K562 (cell line): ENCODE measurements around the gene DCAF8. TPM values are rescaled to one million over a fixed set of nuclear protein-coding genes. Genes with fewer than 3 reads are reported as not detected.

Experiments used
- ARID4B ChIP-seq: sonication (generic); formaldehyde crosslinking; IDR thresholded peaks from 2 replicates; pipeline ENCODE4 v1.8.0; 2022; ENCODE audit warnings: mild to moderate bottlenecking, missing genetic modification reagents
- DPF2 ChIP-seq: fragments of 450-650 bp; IDR thresholded peaks from 2 replicates; pipeline ENCODE4 v1.6.1; 2016
- ELF1 ChIP-seq: fragments of 200-800 bp; sonication (Bioruptor generic); IDR thresholded peaks from 2 replicates; pipeline ENCODE4 v1.6.1; 2016; ENCODE audit warnings: missing genetic modification characterization, missing compliant biosample characterization
- EP300 ChIP-seq: IDR thresholded peaks from 2 replicates; pipeline ENCODE4 v1.6.1; 2012; ENCODE audit warnings: low read length, improper control_type of control experiment
- FOXA1 ChIP-seq: fragments of 450-650 bp; IDR thresholded peaks from 2 replicates; pipeline ENCODE4 v1.6.1; 2016; ENCODE audit warnings: mild to moderate bottlenecking, borderline replicate concordance
- HNRNPK ChIP-seq: fragments of 200-400 bp; formaldehyde crosslinking; IDR thresholded peaks from one replicate; pipeline ENCODE4 v1.6.1; 2018; ENCODE audit warnings: mild to moderate bottlenecking, low read depth, low read length; ENCODE audit not compliant: poor library complexity, severe bottlenecking
- JUND ChIP-seq, 2 experiments: IDR thresholded peaks; 2 replicates in 1 of 2; 3 replicates in 1 of 2; pipeline ENCODE4 v1.6.1; 2011; ENCODE audit warnings: borderline replicate concordance in 2 of 2, low read depth in 2 of 2, low read length in 2 of 2, improper control_type of control experiment in 1 of 2, missing biosample characterization in 1 of 2, missing genetic modification characterization in 1 of 2, missing genetic modification reagents in 1 of 2
- KLF6 ChIP-seq: fragments of 250-450 bp; sonication (Bioruptor Pico); IDR thresholded peaks from 2 replicates; pipeline ENCODE4 v1.4.0; 2020; ENCODE audit warnings: mild to moderate bottlenecking, moderate library complexity, borderline replicate concordance
- MEF2A ChIP-seq: IDR thresholded peaks from 2 replicates; pipeline ENCODE4 v1.6.1; 2011; ENCODE audit warnings: low read depth, mild to moderate bottlenecking, low read length, moderate library complexity; ENCODE audit not compliant: control insufficient read depth
- SIN3A ChIP-seq, 2 experiments: fragments of 150-350 bp in 1 of 2; IDR thresholded peaks; 2 replicates each; pipeline ENCODE4 v1.6.1; 2011 to 2016; ENCODE audit warnings: borderline replicate concordance in 2 of 2, low read depth in 2 of 2, low read length in 2 of 2, mild to moderate bottlenecking in 2 of 2, moderate library complexity in 2 of 2; ENCODE audit not compliant: control insufficient read depth in 1 of 2
- ZHX1 ChIP-seq: fragments of 150-350 bp; conservative IDR thresholded peaks from 2 replicates; pipeline ENCODE4 v1.6.1; 2014; ENCODE audit warnings: low read length
- ZNF133 ChIP-seq: fragments of 250-450 bp; sonication (Bioruptor Pico); IDR thresholded peaks from 2 replicates; pipeline ENCODE4 v1.4.0; 2020; ENCODE audit warnings: mild to moderate bottlenecking
- ZNF384 ChIP-seq: IDR thresholded peaks from 2 replicates; pipeline ENCODE4 v1.6.1; 2012; ENCODE audit warnings: low read depth, low read length, improper control_type of control experiment
- ZNF717 ChIP-seq: fragments of 250-450 bp; sonication (Bioruptor Pico); IDR thresholded peaks from 2 replicates; pipeline ENCODE4 v1.5.0; 2021
- polyA plus RNA-seq, 8 experiments: library from polyadenylated mRNA; depleted of rRNA in 4 of 8; stranded (reverse) in 5 of 8; unstranded in 3 of 8; fragments of >200 nt; fragmentation: Nextera tagmentation in 2 of 8; fragmentation: Illumina TruSeq in 1 of 8; extraction: Ambion mirVana in 2 of 8; extraction: Trizol in 1 of 8; gene quantifications; 2 replicates each; pipeline versions ENCODE4 v1.2.1 to v1.2.3, GENCODE V29; 2011 to 2014; ENCODE audit warnings: inconsistent platforms in 1 of 8, missing spikeins in 1 of 8
- total RNA-seq, 7 experiments: library from RNA; depleted of rRNA in 6 of 7; stranded (reverse); fragments of >200 nt in 6 of 7; fragmentation: Illumina TruSeq in 2 of 7; extraction: Trizol in 2 of 7; gene quantifications; 2 replicates each; pipeline versions ENCODE4 v1.2.1 to v1.2.3, GENCODE V29; 2011 to 2021; ENCODE audit warnings: low replicate concordance in 1 of 7
- TF ChIP-seq, protein P1 (sequence below): fragments of 250-450 bp; sonication (Bioruptor Pico); IDR thresholded peaks from 2 replicates; pipeline ENCODE4 v1.4.0; 2020; ENCODE audit warnings: mild to moderate bottlenecking
- TF ChIP-seq, protein P2 (sequence below): fragments of 250-450 bp; sonication (Bioruptor Pico); IDR thresholded peaks from 2 replicates; pipeline ENCODE4 v1.8.0; 2021; ENCODE audit warnings: mild to moderate bottlenecking, moderate library complexity

Gene DCAF8
- total and polyA plus RNA-seq, 9 of the 15 experiments (the other 6 are each of a cell fraction or from before 2014, with no cell fraction given) = 11.6 to 149 (median 81.3) TPM

GRCh38 chr1:160261893-160262794 is at the start of gene DCAF8 (continued):
- TF ChIP-seq ARID4B (CRISPR knock-in tag) = peak; percentile 92
- TF ChIP-seq, protein P1, sequence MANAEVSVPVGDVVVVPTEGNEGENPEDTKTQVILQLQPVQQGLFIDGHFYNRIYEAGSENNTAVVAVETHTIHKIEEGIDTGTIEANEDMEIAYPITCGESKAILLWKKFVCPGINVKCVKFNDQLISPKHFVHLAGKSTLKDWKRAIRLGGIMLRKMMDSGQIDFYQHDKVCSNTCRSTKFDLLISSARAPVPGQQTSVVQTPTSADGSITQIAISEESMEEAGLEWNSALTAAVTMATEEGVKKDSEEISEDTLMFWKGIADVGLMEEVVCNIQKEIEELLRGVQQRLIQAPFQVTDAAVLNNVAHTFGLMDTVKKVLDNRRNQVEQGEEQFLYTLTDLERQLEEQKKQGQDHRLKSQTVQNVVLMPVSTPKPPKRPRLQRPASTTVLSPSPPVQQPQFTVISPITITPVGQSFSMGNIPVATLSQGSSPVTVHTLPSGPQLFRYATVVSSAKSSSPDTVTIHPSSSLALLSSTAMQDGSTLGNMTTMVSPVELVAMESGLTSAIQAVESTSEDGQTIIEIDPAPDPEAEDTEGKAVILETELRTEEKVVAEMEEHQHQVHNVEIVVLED (CRISPR knock-in tag) = peak; percentile 78
- peak; percentile 62; the same call in 1 of the 2 replicates for TF ChIP-seq DPF2
- peak; percentile 6; the same call in 1 of the 2 replicates for TF ChIP-seq EP300
- TF ChIP-seq ZHX1 = no peak
- TF ChIP-seq ZNF133 (CRISPR knock-in tag) = no peak
- TF ChIP-seq, protein P2, sequence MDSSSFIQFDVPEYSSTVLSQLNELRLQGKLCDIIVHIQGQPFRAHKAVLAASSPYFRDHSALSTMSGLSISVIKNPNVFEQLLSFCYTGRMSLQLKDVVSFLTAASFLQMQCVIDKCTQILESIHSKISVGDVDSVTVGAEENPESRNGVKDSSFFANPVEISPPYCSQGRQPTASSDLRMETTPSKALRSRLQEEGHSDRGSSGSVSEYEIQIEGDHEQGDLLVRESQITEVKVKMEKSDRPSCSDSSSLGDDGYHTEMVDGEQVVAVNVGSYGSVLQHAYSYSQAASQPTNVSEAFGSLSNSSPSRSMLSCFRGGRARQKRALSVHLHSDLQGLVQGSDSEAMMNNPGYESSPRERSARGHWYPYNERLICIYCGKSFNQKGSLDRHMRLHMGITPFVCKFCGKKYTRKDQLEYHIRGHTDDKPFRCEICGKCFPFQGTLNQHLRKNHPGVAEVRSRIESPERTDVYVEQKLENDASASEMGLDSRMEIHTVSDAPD (CRISPR knock-in tag) = no peak
- no peak for TF ChIP-seq KLF6
- peak; percentile 72 to 73; a peak in 1 of 4 replicates for TF ChIP-seq SIN3A (IDR thresholded peaks at IDR 0.05; ENCODE audit: borderline replicate concordance in 2 of 2, control insufficient read depth in 1 of 2, low read depth in 2 of 2, low read length in 2 of 2)
- no peak for TF ChIP-seq ZNF717 (CRISPR knock-in tag)
- TF ChIP-seq FOXA1 = no peak
- TF ChIP-seq HNRNPK = no peak
- no peak for TF ChIP-seq MEF2A
- no peak for TF ChIP-seq ZNF384
- no peak for TF ChIP-seq ELF1 (tag)
- peak; percentile 38 for TF ChIP-seq JUND (IDR thresholded peaks at IDR 0.05; ENCODE audit: borderline replicate concordance, low read depth, low read length)
- no peak; the same call in 1 of the 3 replicates for TF ChIP-seq JUND (tag; IDR thresholded peaks at IDR 0.05; ENCODE audit: borderline replicate concordance, low read depth, low read length)
